Omental fat pad (tissue), 4 donors: ENCODE data around the gene METTL3. TPM values are rescaled to one million over a fixed set of nuclear protein-coding genes. Genes with fewer than 3 reads are reported as not detected.

Source experiments
- ATAC-seq: fragments of 150-250 bp; one replicate; pipeline ENCODE4 v1.9.1; 2016; ENCODE audit warnings: mild to moderate bottlenecking, moderate library complexity; ENCODE audit not compliant: low FRiP score
- DNase-seq: peaks from one replicate; pipeline ENCODE4 v3.0.0-alpha.2; 2019; ENCODE audit warnings: low spot score
- CTCF ChIP-seq, 3 donors: fragments of 450-650 bp; IDR thresholded peaks; one replicate each; pipeline ENCODE4 v1.5.1; 2016 to 2017; ENCODE audit warnings: antibody characterized with exemption in 3 of 3, mild to moderate bottlenecking in 3 of 3, moderate library complexity in 2 of 3
- total RNA-seq, 4 donors: library from RNA; depleted of rRNA; stranded (reverse); fragments of >200 nt; gene quantifications; one replicate each; pipeline ENCODE4 v1.1.0, GENCODE V29; 2016

METTL3 gene
- total RNA-seq, 4 donors from 2014 or later: 39.5 to 71.4 (median 47.4) TPM

- ATAC-seq: no peak
- DNase-seq: no peak
- TF ChIP-seq CTCF (IDR thresholded peaks at IDR 0.05): no peak
Measured at GRCh38 chr14:21518725-21519124, 7.6 kb upstream of the METTL3 start.

GRCh38 chr14:21514341-21514740 lies 3.2 kb upstream of the METTL3 start:
- TF ChIP-seq CTCF (IDR thresholded peaks at IDR 0.05): no peak
- no peak for DNase-seq
- ATAC-seq: no peak

- no peak for TF ChIP-seq CTCF (IDR thresholded peaks at IDR 0.05)
- DNase-seq (no peak), ATAC-seq (no peak)
Measured at GRCh38 chr14:21509432-21510143, 1.6 kb downstream of the METTL3 start.

GRCh38 chr14:21506557-21506956 lies 4.6 kb downstream of the METTL3 start:
- no peak for DNase-seq
- TF ChIP-seq CTCF (IDR thresholded peaks at IDR 0.05): no peak

GRCh38 chr14:21505012-21505553 lies 6.1 kb downstream of the METTL3 start:
- ATAC-seq (no peak), DNase-seq (no peak)
- no peak for TF ChIP-seq CTCF (IDR thresholded peaks at IDR 0.05)

More at GRCh38 chr14:21506557-21506956, 4.6 kb downstream of the METTL3 start:
- ATAC-seq: no peak

GRCh38 chr14:21503376-21503775 lies 7.8 kb downstream of the METTL3 start:
- no peak for DNase-seq
- no peak for TF ChIP-seq CTCF (IDR thresholded peaks at IDR 0.05)
- ATAC-seq: no peak

GRCh38 chr14:21501568-21501967 lies 9.6 kb downstream of the METTL3 start:
- no peak for ATAC-seq
- DNase-seq: no peak
- TF ChIP-seq CTCF (IDR thresholded peaks at IDR 0.05): no peak
